KMS-11 (cell line): ENCODE measurements around the gene S1PR3.

ENCODE experiments used
- H2AFZ ChIP-seq: fragments of 200-600 bp; sonication (generic); 2 replicates; pipeline ENCODE4 v1.6.1; 2016; ENCODE audit warnings: antibody characterized with exemption, mixed run types, low read depth
- H3K27ac ChIP-seq: fragments of 200-600 bp; sonication (generic); 2 replicates; pipeline ENCODE4 v1.6.1; 2016; ENCODE audit warnings: mild to moderate bottlenecking, mixed run types
- H3K27me3 ChIP-seq: fragments of 200-600 bp; sonication (generic); 2 replicates; pipeline ENCODE4 v1.6.1; 2017; ENCODE audit warnings: mild to moderate bottlenecking, low read depth, mixed run types, moderate library complexity; ENCODE audit not compliant: insufficient read depth
- H3K36me3 ChIP-seq: fragments of 200-600 bp; sonication (generic); 2 replicates; pipeline ENCODE4 v1.6.1; 2017; ENCODE audit warnings: mild to moderate bottlenecking, mixed run types; ENCODE audit not compliant: insufficient read depth
- H3K4me1 ChIP-seq: fragments of 200-600 bp; sonication (generic); 2 replicates; pipeline ENCODE4 v1.6.1; 2016; ENCODE audit warnings: mild to moderate bottlenecking, low read depth, mixed run types; ENCODE audit not compliant: poor library complexity, severe bottlenecking
- H3K4me2 ChIP-seq: fragments of 200-600 bp; sonication (generic); 2 replicates; pipeline ENCODE4 v1.7.0; 2016; ENCODE audit warnings: mild to moderate bottlenecking, mixed run types
- H3K4me3 ChIP-seq: fragments of 200-600 bp; sonication (generic); IDR thresholded peaks from 2 replicates; pipeline ENCODE4 v1.6.1; 2017; ENCODE audit warnings: low read depth, low read length, mixed read lengths; ENCODE audit not compliant: insufficient read depth
- H3K79me2 ChIP-seq: fragments of 200-600 bp; sonication (generic); 2 replicates; pipeline ENCODE4 v1.6.1; 2016; ENCODE audit warnings: low read depth, mixed run types; ENCODE audit not compliant: insufficient read depth
- H3K9ac ChIP-seq: fragments of 200-600 bp; sonication (generic); 2 replicates; pipeline ENCODE4 v1.6.1; 2016; ENCODE audit warnings: mild to moderate bottlenecking, mixed run types
- H4K20me1 ChIP-seq: fragments of 200-600 bp; sonication (generic); 2 replicates; pipeline ENCODE4 v1.6.1; 2016; ENCODE audit warnings: mild to moderate bottlenecking, mixed run types; ENCODE audit not compliant: insufficient read depth
- TF ChIP-seq, protein P1 (sequence below): fragments of 200-600 bp; sonication (generic); conservative IDR thresholded peaks from 2 replicates; pipeline ENCODE4 v1.6.1; 2017; ENCODE audit warnings: low read depth, mild to moderate bottlenecking, antibody characterized with exemption, low read length, moderate library complexity, mixed read lengths

S1PR3 gene

DNA sequence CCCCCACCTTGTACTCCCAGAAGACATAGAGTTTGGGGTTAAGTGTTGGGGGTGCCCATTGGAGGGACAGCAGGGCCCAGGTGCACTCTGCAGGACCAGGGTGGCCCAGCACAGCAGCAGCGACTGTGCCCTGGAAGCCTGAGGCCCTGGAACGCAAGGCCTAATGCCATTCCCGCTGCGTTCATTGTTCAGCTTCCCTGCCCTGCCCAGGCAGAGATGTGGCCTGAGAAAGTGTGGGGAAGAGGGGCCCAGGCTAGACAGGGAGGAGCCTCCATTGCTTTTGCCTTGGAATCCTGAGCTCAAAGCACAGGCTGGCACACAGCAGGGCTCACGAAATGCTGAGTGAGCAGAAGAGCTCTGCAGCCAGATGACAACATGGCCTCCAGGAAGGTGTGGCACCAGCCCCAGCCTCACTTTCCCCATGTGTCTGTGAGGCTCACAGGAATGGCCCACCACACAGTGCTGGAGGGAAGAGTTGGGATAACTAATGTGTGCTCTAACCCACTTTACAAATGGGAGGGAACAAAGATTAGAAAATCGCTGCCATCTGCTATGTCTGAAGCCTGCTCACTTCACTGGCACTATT, 19.4 kb downstream of the S1PR3 start:
- H3K4me1 ChIP-seq, result no peaks in the 10 kb centered on the region
- H3K79me2 ChIP-seq, result no peaks in the 10 kb centered on the region
- no peaks in the 10 kb centered on the region for H3K27me3 ChIP-seq

DNA sequence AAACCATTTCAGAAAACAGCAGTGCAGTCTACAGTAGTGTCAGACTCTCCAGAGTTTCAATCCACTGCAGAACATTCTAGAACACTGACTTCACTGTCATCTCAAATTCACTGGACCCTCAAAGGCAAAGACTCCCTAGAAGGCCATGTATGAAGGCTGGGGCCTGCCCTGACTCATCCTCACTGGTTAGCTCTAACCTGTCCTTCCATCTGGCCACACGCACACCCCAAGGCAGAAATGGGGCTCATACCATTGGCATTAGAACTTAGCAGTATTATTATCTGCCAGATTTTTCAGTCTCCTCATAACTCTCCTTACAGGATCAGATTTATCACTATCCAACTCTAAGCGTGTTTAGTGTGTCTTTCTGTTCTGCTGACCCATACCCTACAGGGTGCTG, 20.4 kb downstream of the S1PR3 start:
- TF ChIP-seq, protein P1, sequence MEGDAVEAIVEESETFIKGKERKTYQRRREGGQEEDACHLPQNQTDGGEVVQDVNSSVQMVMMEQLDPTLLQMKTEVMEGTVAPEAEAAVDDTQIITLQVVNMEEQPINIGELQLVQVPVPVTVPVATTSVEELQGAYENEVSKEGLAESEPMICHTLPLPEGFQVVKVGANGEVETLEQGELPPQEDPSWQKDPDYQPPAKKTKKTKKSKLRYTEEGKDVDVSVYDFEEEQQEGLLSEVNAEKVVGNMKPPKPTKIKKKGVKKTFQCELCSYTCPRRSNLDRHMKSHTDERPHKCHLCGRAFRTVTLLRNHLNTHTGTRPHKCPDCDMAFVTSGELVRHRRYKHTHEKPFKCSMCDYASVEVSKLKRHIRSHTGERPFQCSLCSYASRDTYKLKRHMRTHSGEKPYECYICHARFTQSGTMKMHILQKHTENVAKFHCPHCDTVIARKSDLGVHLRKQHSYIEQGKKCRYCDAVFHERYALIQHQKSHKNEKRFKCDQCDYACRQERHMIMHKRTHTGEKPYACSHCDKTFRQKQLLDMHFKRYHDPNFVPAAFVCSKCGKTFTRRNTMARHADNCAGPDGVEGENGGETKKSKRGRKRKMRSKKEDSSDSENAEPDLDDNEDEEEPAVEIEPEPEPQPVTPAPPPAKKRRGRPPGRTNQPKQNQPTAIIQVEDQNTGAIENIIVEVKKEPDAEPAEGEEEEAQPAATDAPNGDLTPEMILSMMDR, result no peak
- no peak overlapping the region for H3K4me2 ChIP-seq
- no peaks in the 10 kb centered on the region for H3K4me1 ChIP-seq
- H4K20me1 ChIP-seq, result no peaks in the 10 kb centered on the region
- H2AFZ ChIP-seq, result no peak overlapping the region
- H3K4me3 ChIP-seq, result no peak overlapping the region
- H3K27ac ChIP-seq, result no peak overlapping the region
- H3K79me2 ChIP-seq, result no peaks in the 10 kb centered on the region
- no peaks in the 10 kb centered on the region for H3K27me3 ChIP-seq
- H3K9ac ChIP-seq, result no peak overlapping the region
- no peaks in the 10 kb centered on the region for H3K36me3 ChIP-seq

More for the DNA sequence above, 19.4 kb downstream of the S1PR3 start:
- Histone ChIP-seq H3K9ac (no peak overlapping the region), H3K4me2 (no peak overlapping the region), H4K20me1 (no peaks in the 10 kb centered on the region), H3K36me3 (no peaks in the 10 kb centered on the region), H2AFZ (no peak overlapping the region), H3K27ac (no peak overlapping the region), H3K4me3 (no peak overlapping the region)
- TF ChIP-seq, protein P1, result no peak

DNA sequence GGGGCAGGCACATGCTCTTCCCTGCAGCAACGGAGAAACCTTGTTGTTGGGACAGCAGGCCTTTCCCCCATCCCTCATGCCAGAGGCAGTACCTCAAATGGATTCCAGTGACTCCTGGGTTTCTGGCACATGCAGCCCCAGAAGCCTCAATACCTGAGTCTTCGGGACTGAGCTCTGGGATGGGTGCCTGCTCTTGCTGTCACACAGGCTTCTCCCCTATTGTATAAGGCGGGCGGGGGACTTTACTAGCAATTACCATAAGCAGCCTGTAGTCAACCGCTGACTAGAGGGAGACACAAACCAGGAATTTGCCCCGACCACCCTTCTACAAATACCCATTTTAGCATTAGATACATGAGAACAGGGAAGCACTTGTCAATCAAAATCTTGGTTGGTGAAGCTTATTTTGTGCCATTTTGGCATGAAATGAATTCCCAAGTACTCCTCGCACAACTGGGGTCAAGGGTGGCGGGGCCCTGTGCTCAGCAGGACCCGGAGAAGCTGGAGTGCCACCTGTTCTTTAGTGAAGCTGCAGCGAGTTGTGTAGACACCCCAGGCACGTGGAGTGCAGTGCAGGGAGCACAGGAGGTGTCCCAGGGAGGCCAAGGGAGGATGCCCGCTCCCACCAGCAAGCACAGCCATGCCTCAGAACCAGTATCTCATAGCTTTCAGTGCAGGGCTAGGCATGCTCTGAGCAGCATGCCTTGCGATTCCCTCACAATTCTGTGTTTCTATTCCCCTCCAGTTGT, 21.2 kb downstream of the S1PR3 start:
- Histone ChIP-seq H4K20me1 (no peaks in the 10 kb centered on the region), H3K79me2 (no peaks in the 10 kb centered on the region), H3K4me2 (no peak overlapping the region), H3K4me1 (no peaks in the 10 kb centered on the region), H3K4me3 (no peak overlapping the region), H2AFZ (no peak overlapping the region), H3K36me3 (no peaks in the 10 kb centered on the region), H3K27ac (no peak overlapping the region), H3K27me3 (no peaks in the 10 kb centered on the region), H3K9ac (no peak overlapping the region)
- TF ChIP-seq, protein P1, result no peak

DNA sequence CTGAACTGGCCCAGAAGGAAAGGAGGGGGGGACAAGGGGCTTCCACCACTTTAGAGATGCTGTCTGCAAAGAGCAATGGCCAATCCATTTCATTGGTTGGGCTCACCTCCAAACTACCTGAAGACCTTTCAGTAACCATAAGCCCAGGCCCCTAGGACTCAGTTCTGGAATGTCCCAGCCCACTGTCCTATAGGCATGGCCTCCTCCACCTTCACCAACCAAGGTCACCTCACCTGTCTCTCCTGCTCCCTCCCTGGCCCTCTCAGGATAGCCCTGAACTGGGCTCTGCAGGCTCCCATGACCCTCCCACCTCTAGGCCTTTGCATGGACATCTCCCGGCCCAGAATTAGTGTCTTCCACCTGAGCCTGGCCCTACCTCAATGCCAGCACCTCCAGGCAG, 22.4 kb downstream of the S1PR3 start:
- Histone ChIP-seq H3K79me2 (no peaks in the 10 kb centered on the region), H3K36me3 (no peaks in the 10 kb centered on the region), H3K4me2 (no peak overlapping the region), H4K20me1 (no peaks in the 10 kb centered on the region), H3K27me3 (no peaks in the 10 kb centered on the region), H3K4me3 (no peak overlapping the region), H2AFZ (no peak overlapping the region), H3K27ac (no peak overlapping the region), H3K9ac (no peak overlapping the region), H3K4me1 (no peaks in the 10 kb centered on the region)
- TF ChIP-seq, protein P1, result no peak
